GM20000 (cell line): ENCODE results near the gene SLC19A1.
"Not testable (repeated sequence)": the region's sequence is repeated elsewhere in the genome, so short reads cannot be mapped to it uniquely, and the experiment has no call there.

ENCODE experiments used
- DNase-seq: peaks from one replicate; pipeline ENCODE4 v3.0.0; 2012; ENCODE audit warnings: low spot score
- CTCF ChIP-seq: IDR thresholded peaks from 2 replicates; pipeline ENCODE4 v1.5.1; 2012; ENCODE audit warnings: mild to moderate bottlenecking, control low read depth; ENCODE audit errors: extremely low read depth, missing control alignments

The SLC19A1 gene

GRCh38 chr21:45531393-45532215 lies 10.6 kb downstream of the SLC19A1 start:
- DNase-seq = no peak

DNA sequence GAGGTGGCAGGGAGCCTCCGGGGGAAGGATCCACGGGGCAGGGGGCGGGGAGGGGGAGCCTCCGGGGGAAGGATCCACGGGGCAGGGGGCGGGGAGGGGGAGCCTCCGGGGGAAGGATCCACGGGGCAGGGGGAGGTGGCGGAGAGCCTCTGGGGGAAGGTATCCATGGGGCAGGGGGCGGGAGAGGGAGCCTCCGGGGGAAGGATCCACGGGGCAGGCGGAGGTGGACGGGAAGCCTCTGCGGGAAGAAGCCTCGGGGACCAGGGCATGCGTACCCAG lies 11.2 kb downstream of the SLC19A1 start:
- not testable (repeated sequence) for DNase-seq

More at GRCh38 chr21:45531393-45532215, 10.6 kb downstream of the SLC19A1 start:
- TF ChIP-seq CTCF = no peak

- no peak for TF ChIP-seq CTCF
- no peak for DNase-seq
Observed at GRCh38 chr21:45530423-45531113, 11.7 kb downstream of the SLC19A1 start.

DNA sequence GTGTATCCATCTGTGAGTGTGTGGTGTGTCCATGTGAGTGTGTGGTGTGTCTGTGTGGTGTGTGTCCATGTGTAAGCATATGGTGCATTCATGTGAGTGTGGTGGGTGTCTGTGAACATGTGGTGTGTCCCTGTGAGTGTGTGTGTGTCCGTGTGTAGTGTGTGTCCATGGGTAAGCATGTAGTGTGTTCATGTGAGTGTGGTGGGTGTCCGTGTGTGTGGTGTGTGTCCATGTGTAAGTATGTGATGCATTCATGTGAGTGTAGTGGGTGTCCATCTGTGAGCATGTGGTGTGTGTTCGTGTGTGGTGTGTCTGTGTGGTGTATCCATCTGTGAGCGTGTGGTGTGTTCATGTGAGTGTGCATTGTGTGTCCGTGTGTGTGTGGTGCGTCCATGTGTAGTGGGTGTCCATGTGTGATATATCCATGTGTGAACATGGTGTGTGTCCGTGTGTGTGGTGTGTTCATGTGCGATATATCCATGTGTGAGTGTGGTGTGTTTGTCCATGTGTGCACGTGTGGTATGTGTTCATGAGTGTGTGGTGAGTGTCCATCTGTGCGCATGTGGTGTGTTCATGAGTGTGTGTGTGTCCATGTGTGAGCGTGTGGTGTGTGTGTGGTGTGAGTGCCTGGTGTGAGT lies 12.3 kb downstream of the SLC19A1 start:
- DNase-seq = no peak
- TF ChIP-seq CTCF = no peak

DNA sequence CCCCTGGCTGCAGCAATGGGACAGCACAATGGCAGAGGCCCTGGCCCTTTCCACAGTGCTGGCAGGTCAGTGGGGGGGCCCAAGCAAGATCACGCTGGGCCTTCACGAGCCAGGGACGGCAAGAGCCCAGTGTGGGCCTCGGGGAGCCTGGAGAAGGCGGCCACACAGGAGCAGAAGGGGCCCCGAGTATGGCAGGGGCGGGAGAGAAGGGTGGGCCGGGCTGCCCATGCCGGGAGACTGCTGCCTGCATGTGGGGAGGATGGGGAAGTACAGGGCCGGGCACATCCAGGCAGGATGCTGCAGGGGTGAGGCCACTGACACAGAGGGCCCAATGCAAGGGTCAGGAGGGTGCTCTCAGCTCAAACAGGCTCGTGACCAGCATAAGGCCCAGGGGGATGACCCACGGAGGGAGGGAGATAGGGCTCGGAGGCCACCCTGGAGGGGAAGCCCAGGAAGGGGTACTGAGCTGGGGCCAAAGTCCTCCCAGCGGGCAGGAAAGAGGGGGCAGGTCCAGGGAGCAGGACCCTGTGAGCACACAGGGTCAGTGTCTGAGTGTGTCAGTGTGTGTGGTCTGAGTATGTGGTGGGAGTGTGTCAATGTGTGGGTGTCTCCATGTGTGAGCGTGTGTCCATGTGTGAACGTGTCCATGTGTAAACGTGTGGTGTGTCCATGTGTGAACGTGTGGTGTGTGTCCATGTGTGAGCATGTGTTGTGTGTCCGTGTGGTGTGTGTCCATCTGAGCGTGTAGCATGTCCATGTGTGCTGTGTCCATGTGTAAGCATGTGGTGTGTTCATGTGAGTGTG lies 13.1 kb downstream of the SLC19A1 start:
- no peak for DNase-seq
- no peak for TF ChIP-seq CTCF

DNA sequence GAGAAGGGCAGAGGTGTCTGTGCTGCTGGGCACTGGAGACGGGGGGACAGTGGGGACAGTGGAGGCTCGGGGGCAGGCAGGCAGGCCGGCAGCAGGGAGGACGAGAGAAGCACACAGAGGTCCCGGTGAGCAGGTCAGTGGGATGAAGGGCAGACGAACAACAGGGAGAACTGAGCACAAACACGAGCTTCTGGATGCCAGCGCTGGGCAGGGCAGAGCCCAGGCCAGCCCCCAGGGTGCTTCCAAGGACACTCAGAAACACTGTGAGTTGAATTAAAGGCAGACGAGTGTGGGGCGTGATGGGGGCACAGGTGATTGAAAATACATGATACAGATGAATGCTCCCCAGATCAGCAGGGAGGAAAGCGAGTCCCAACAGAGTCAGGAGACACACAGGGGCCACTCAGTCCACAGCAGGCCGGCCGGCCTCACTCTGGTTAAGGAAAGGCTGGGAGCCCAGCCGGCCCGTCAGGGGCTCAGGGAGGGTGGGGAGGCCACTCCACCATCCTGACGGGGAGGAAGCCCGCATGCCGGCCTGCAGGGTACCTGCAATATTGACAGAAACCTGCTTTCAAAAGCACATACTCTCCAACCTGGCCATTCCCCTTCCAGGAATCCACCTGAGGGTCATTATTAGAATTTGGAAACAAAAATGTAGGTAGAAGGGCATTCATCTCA lies 14.1 kb downstream of the SLC19A1 start:
- no peak for DNase-seq
- TF ChIP-seq CTCF = no peak

DNA sequence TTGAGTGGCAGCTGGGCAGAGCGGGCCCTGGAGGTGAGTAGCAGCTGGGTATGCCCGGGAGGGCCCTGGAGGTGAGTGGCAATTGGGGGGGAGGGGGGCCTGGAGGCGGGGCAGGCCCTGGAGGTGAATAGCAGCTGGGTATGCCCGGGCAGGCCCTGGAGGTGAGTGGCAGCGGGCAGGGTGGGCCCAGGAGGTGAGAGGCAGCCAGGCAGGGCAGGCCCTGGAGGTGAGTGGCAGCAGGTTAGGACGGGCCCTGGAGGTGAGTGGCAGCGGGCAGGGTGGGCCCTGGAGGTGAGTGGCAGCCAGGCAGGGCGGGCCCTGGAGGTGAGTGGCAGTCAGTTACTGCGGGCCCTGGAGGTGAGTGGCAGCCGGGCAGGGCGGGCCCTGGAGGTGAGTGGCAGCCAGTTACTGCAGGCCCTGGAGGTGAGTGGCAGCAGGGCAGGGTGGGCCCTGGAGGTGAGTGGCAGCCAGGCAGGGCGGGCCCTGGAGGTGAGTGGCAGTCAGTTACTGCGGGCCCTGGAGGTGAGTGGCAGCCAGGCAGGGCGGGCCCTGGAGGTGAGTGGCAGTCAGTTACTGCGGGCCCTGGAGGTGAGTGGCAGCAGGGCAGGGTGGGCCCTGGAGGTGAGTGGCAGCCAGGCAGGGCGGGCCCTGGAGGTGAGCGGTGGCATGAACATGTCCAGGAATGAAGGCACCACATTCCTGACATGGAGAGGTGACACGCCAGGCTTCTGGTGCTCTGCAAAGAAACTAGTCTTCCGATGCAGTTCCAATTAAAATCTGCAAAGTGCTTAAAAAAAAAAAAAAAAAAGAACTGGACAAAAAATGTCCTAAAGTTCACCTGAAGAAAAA lies 14.9 kb downstream of the SLC19A1 start:
- not testable (repeated sequence) for DNase-seq
